SK-N-SH treated with all-trans-retinoic acid at 6 μM for 48 hours (cell line): ENCODE data around the gene NIT2.

Experiments
- ESRRG ChIP-seq: fragments of 250-450 bp; sonication (Bioruptor Pico); IDR thresholded peaks from 2 replicates; pipeline ENCODE4 v1.6.1; 2021; ENCODE audit warnings: mild to moderate bottlenecking
- PPARA ChIP-seq: fragments of 250-450 bp; sonication (Bioruptor Pico); IDR thresholded peaks from 2 replicates; pipeline ENCODE4 v1.5.0; 2020; ENCODE audit warnings: mild to moderate bottlenecking, borderline replicate concordance
- TCF4 ChIP-seq: fragments of 250-450 bp; sonication (Bioruptor Pico); IDR thresholded peaks from 2 replicates; pipeline ENCODE4 v1.8.0; 2021; ENCODE audit warnings: mild to moderate bottlenecking, moderate library complexity, borderline replicate concordance
- ZNF8 ChIP-seq: fragments of 450-650 bp; formaldehyde crosslinking; IDR thresholded peaks from 2 replicates; pipeline ENCODE4 v1.5.0; 2020; ENCODE audit warnings: mild to moderate bottlenecking, moderate library complexity
- TF ChIP-seq, protein P1 (sequence below): fragments of 250-450 bp; sonication (Bioruptor Pico); IDR thresholded peaks from 2 replicates; pipeline ENCODE4 v1.5.0; 2020; ENCODE audit warnings: mild to moderate bottlenecking, moderate library complexity
- TF ChIP-seq, protein P2 (sequence below): fragments of 250-450 bp; sonication (Bioruptor Pico); IDR thresholded peaks from 2 replicates; pipeline ENCODE4 v1.8.0; 2020; ENCODE audit warnings: mild to moderate bottlenecking, moderate library complexity, borderline replicate concordance
- TF ChIP-seq, protein P3 (sequence below): fragments of 250-450 bp; sonication (Bioruptor Pico); IDR thresholded peaks from 2 replicates; pipeline ENCODE4 v1.5.1; 2021; ENCODE audit warnings: mild to moderate bottlenecking, moderate library complexity

DNA sequence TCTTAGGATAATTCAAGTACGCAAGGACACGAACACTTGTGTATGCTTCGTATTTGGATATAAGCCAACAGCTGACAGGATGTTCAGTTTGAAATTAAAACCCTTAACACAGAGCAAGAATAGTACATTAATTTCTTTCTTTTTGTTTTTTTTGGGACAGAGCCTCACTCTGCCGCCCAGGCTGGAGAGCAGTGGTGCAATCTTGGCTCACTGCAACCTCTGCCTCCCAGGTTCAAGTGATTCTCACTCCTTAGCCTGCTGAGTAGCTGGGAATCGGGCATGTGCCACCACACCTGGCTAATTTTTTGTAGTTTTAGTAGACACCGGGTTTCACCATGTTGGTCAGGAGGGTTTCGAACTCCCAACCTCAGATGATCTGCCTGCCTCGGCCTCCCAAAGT is 33.9 kb downstream of the NIT2 start:
- TF ChIP-seq ESRRG (CRISPR knock-in tag) (no peak), ZNF8 (CRISPR knock-in tag) (no peak), PPARA (CRISPR knock-in tag) (no peak), TCF4 (no peak)
- TF ChIP-seq, protein P1, sequence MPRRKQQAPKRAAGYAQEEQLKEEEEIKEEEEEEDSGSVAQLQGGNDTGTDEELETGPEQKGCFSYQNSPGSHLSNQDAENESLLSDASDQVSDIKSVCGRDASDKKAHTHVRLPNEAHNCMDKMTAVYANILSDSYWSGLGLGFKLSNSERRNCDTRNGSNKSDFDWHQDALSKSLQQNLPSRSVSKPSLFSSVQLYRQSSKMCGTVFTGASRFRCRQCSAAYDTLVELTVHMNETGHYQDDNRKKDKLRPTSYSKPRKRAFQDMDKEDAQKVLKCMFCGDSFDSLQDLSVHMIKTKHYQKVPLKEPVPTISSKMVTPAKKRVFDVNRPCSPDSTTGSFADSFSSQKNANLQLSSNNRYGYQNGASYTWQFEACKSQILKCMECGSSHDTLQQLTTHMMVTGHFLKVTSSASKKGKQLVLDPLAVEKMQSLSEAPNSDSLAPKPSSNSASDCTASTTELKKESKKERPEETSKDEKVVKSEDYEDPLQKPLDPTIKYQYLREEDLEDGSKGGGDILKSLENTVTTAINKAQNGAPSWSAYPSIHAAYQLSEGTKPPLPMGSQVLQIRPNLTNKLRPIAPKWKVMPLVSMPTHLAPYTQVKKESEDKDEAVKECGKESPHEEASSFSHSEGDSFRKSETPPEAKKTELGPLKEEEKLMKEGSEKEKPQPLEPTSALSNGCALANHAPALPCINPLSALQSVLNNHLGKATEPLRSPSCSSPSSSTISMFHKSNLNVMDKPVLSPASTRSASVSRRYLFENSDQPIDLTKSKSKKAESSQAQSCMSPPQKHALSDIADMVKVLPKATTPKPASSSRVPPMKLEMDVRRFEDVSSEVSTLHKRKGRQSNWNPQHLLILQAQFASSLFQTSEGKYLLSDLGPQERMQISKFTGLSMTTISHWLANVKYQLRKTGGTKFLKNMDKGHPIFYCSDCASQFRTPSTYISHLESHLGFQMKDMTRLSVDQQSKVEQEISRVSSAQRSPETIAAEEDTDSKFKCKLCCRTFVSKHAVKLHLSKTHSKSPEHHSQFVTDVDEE (CRISPR knock-in tag): no peak
- TF ChIP-seq, protein P2, sequence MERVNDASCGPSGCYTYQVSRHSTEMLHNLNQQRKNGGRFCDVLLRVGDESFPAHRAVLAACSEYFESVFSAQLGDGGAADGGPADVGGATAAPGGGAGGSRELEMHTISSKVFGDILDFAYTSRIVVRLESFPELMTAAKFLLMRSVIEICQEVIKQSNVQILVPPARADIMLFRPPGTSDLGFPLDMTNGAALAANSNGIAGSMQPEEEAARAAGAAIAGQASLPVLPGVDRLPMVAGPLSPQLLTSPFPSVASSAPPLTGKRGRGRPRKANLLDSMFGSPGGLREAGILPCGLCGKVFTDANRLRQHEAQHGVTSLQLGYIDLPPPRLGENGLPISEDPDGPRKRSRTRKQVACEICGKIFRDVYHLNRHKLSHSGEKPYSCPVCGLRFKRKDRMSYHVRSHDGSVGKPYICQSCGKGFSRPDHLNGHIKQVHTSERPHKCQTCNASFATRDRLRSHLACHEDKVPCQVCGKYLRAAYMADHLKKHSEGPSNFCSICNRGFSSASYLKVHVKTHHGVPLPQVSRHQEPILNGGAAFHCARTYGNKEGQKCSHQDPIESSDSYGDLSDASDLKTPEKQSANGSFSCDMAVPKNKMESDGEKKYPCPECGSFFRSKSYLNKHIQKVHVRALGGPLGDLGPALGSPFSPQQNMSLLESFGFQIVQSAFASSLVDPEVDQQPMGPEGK (CRISPR knock-in tag): no peak
- TF ChIP-seq, protein P3, sequence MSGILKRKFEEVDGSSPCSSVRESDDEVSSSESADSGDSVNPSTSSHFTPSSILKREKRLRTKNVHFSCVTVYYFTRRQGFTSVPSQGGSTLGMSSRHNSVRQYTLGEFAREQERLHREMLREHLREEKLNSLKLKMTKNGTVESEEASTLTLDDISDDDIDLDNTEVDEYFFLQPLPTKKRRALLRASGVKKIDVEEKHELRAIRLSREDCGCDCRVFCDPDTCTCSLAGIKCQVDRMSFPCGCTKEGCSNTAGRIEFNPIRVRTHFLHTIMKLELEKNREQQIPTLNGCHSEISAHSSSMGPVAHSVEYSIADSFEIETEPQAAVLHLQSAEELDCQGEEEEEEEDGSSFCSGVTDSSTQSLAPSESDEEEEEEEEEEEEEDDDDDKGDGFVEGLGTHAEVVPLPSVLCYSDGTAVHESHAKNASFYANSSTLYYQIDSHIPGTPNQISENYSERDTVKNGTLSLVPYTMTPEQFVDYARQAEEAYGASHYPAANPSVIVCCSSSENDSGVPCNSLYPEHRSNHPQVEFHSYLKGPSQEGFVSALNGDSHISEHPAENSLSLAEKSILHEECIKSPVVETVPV (CRISPR knock-in tag): no peak
